GM18502 (cell line): Measurements from ENCODE around the gene GPNMB.

Source experiments
- ATAC-seq: cut with Tn5 transposase; IDR thresholded peaks from one replicate; pipeline ENCODE4 v1.9.1; 2021; ENCODE audit warnings: mild to moderate bottlenecking; ENCODE audit not compliant: unreplicated experiment, poor library complexity

The GPNMB gene

DNA sequence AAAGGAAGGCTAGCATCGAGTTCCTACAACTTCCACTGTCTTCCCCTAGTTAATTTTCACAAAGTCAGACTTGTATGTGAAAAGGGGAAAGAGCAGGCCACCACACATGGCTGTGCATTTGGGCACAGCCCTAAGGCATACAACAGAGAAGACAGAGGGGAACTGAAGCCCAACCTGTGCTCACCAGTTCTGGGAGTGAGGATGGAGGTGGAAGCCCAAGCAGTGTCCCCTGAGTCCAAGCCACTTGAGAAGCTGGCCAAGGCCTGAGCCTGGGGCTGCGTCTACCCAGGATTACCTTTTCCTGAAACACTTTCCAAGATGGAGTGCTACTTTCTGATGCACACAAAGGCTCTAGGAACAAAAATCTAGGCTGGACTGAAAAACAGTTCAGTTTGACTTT lies 20.3 kb downstream of the GPNMB start:
- ATAC-seq = no peak

DNA sequence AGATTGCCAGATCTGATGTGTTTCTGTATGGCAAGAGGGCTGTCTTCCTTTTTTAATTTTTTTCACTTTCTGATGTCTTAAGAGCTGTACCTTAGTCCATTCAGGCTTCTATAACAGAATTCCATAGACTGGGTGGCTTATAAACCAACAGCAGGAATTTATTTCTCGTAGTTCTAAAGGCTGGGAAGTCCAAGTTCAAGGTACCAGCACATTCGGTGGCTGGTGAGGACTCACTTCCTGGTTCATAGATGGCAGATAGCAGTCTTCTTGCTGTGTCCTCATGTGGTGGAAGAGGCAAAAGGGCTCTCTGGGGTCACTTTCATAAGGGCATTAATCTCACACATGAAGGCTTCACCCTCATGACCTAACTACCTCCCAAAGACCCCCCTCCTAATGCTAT lies 20.8 kb downstream of the GPNMB start:
- no peak for ATAC-seq

DNA sequence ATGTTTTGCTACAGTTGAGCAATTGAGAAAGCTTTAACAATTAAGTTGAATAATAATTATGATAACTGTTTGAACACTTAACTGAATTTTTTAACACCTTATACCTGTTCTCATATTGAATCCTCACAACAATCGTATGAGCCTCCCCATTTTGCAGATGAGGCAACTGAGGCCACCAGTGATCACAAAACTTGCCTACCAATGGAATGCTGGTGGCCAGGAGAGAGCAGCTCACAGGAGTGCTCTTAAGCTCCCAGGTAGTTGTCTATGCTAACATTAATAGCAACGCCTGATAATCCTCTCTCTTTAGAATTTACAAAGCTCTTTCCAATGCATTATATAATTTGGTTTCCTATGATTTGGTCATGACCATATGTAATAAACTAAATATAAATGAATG lies 21.6 kb downstream of the GPNMB start:
- no peak for ATAC-seq

DNA sequence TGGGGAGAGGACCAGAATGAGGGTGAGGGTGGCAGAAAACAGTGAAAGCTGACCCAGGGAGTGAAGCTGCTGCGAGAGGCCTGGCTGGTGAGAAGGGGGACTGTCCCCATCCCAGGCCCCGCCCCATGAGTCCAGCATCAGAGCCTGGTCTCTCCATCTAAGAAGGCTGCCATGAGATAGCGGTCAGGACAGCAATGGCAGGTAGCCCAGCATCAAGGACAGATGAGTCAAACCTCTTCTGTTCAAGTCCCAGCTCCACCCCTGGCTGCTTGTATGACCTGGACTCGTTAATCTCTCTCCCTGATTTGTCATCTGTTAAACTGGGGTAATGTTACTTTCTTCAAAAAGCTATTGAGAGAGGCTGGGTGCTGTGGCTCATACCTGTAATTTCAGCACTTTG lies 22.2 kb downstream of the GPNMB start:
- no peak for ATAC-seq

DNA sequence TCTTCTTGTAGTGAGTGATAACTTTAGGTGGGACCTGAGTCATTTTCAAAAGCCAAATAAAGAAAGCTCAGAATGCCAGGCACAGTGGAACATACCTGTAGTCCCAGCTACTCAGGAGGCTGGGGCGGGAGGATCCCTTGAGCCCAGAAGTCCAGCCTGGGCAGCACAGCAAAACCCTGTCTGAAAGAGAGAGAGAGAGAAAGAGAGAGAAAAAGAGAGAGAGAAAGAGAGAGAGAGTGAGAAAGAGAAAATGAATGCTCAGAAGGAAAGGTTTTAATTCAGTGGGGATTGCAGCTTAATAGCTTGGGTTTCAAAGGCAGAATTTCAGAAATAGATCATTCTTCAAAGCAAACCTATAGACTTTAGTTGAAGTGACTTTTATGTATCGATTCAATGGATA lies 25.7 kb downstream of the GPNMB start:
- no peak for ATAC-seq

DNA sequence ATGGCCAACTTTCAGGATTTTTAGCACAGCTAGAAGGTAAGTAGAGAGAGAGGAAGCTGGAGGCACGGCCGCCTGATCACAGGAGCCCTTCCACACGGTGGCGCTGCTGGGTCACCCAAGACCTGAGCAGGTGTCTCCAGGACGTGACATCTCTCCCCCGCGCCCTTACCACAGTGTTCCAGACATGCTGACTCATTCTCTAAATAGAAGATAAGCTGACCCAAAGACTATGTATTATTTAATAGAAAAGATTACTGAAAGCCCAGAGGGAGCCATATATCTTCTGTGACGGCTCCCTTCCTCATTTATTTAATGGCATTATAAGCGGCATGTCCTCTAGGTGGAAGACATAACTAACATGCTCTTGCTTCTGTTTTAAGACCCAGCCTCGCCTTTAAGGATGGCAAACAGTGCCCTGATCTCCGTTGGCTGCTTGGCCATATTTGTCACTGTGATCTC lies 26.6 kb downstream of the GPNMB start:
- ATAC-seq = peak; percentile 98

DNA sequence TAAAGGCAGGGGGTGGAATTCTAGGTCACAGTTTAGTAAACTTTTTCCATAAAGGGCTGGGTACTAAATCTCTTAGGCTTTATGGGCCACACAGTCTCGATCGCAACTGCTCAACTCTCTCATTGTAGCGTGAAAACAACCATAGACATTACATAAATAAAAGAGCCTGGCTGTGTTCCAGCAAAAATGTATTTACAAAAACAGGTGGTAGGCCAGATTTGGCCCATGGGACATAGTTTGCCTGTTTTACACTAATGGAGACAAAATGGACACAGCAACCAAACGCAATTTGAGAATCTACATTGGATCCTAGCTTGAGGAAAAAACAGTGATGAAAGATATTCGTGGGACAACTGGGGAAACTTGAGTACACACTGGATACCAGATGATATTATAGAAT lies 29.3 kb downstream of the GPNMB start:
- no peak for ATAC-seq

DNA sequence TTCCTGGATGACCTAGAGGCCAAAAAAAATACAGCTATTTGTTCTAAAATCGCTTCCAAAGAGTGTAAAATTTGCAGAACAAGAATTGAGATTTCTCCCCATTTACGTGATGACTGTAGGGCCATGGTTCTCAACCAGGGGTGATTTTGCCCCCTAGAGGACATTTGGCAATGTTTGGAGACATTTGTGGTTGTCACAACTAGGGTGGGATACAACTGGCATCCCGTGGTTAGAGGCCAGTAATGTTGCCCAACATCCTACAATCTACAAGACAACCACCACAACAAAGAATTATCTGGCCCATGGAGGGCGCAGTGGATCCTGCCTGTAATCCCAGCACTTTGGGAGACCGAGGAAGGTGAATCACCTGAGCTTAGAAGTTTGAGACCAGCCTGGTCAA lies 29.8 kb downstream of the GPNMB start:
- ATAC-seq = no peak

DNA sequence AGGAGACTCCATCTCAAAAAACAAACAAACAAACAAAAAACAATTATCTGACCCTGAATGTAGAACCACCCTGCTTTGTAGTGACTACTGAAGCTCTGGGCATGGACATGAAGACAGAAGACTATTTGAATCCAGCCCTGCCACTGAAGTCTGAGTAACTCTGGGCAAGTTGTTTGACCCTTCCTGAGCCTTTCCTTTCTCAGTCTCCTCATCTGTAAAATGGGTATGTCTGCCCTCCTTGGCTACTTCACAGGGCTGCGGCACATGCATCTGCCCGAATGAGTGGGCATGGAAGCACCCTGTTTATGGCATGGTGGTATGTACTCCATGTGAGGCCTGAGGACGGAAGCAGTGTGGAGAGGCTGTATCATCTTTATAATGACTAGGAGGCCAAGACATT lies 30.4 kb downstream of the GPNMB start:
- ATAC-seq = no peak

DNA sequence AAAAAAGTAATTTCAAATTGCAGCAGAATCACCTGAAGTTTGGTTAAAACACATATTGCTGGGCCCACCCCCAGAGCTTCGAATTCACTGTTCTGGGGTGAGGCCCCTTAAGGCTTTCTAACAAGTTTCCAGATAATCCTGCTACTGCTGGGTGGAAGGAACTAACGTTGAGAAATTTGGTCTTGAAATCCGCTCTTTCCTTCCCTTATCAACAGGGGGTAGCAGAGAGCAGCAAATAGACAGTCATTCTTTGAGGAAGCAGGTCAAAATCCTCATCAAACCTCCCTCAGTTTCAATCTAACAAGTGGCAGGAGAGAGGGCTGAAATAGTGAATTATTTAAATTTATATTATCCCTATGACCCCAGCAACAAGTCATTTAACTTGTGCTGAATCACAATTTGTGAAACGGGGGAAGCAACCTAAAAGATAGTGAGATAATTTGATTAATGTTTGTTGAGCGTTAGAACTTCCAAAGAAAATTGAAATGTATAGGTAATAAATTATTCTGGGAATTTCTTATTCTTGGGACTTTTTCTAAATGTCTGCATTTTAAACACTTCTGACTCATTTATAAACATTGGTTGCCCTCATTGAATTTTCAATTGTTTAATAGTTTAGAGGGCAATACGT lies 30.9 kb downstream of the GPNMB start:
- ATAC-seq = no peak

DNA sequence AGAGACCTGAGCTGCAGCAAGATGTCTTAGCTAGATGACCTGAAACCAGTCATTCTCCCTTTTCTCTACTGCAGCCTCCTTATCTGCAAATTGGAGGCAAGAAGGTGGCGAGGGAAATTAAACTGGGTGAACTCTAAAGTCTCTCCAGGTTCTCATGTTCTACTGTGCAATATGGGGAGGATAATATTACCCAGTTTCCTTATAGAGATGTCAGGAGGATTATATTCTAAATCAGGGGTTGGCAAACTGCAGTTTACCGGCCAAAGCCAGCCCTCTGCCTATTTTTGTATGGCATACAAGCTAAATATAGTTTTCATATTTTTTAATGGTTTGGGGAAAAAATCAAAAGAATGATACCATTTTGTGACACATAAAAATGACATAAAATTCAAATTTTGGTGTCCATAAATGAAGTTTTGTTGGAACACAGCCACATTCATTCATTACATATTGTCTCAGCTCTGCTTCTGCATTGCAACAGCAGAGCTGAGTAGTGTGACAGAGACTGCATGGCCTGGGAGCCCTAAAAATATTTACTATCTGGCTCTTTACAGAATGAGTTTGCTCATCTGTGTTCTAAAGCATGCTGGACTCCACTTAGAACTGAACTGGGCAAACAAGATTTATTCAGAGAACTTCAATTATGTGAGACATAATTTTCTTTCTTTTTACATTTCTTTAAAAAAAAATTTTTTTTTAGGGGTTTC lies 33.4 kb downstream of the GPNMB start:
- no peak for ATAC-seq

DNA sequence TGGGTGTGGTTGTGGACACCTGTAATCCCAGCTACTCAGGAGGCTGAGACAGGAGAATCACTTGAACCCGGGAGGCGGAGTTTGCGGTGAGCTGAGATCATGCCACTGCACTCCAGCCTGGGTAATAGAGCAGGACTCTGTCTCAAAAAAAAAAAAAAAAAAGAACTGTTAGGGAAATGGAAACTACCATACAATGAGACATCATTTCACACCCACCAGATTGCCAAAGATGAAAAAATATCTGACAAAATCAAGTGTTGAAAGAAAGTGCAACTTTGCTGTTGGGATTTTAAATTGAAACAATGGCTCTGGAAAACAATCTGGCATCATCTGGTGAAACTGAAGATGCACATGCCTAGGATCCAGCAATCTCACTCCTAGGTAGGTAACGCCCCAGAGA lies 36.5 kb downstream of the GPNMB start:
- ATAC-seq = no peak

DNA sequence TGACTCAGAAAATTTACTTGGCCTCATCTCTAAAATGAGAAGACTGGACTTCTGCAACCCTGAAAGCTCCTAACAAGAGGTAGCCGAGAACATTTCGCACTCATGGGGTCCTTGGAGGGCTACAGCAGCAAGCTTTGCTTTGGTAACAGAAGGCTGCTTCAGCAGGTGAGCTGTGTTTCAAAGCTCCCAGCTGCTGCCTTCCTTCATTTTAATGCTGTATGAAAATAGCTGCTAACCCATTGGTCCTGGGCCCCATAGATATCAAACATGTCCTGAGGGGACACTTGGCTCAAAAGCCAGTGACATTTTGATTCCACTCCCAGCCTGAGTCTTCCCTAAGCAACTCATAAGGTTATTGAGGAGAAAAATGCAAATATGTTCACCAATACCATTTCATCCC lies 38.3 kb downstream of the GPNMB start:
- no peak for ATAC-seq

DNA sequence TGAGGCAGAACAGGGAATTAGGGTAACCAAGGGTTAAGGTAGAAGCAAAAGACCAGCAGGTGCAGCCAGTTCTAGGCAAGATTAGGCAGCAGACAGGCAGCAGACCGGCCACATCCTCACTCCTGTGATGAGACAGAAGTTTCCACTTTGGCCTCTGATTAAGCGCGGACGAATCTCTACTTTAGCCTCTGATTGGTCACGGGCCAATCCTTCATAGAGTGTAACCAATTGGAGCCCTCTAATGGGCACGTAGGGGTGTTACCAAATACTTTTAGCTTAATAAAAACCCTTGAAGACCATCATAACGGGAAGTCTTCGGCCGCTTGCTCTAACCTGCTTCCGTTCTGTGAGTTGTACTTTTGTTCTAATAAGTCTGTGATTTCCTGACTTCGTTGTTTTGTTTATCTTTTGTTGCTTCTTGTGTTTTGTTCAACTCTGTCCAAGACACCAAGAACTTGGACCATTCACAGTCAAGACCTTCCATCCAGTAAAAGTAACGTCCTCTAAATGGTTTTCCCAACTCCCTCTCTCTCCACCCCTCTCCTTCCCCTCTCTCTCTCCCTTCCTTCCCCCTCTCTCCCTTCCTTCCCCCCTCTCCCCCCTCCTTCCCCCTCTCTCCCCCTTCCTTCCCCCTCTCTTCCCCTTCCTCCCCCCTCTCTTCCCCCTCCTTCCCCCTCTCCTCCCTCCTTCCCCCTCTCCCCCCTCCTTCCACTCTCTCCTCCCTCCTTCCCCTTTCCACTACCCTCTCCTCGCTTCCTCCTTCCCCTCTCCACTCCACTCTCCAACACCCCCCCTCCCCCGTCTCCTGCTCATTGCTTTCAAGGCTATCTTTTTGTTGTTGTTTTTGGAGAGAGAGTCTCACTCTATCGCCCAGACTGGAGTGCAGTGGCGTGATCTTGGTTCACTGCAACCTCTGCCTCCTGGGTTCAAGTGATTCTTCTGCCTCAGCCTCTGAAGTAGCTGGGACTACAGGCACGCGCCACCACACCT lies 39.4 kb downstream of the GPNMB start:
- ATAC-seq = no peak

DNA sequence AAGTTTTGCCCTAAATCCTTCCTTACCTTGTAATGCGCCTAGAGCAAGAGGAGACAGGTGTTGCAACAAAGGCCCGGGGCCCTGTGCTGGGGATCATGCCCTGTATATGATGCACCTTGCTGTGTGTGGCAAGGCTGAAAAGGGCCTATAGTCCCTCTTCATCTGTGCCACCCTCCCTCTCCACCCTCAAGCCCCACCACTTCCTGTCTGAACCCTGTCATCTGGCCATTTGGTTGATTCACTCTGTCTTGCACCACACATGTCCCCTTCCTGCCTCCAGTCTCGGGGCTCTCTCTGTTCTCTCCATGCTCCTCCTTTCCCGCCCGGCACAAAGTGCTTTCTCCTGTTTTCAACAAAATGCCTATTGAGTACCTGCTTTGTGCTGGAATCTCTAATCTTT lies 41.0 kb downstream of the GPNMB start:
- ATAC-seq = no peak

DNA sequence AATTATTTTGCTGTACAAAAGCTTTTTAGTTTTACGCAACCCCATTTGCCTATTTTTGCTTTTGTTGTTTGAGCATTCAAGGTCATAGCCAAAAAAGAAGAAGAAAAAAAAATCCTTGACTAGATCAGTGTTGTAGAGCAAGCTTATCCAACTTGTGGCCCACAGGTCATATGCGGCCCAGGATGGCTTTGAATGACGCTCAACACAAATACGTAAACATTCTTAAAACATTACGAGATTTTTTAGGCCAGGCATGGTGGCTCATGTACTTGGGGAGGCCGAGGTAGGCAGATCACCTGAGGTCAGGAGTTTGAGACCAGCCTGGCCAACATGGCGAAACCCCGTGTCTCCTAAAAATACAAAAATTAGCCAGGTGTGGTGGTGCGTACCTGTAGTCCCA lies 44.4 kb downstream of the GPNMB start:
- no peak for ATAC-seq

DNA sequence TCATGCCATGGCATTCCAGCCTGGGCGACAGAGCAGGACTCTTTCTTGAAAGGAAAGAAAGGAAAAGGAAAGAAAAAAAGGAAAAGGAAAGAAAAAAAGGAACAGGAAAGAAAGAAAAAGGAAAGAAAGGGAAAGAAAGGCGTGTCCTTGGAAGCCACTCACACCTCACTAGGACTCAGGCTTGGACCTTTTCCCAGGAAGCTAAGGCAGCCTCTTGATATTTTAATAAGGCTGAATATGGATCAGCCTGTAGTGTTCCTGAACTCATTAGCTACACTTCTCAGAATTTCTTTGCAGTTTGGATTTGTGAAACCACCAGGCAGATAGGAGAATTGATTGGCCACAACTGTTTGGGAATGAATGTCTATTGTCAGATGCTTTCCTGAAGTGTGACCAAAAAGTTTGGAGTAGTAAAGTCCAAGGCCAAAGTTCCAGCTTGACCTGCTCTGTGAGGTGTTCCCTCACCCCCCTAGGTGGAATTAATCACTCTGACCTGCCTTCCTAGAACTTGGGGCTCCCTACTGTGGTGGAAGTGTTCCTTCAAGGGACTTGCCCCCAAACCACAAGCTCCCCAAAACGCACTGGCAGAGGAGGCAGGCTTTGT lies 45.5 kb downstream of the GPNMB start:
- ATAC-seq = no peak

DNA sequence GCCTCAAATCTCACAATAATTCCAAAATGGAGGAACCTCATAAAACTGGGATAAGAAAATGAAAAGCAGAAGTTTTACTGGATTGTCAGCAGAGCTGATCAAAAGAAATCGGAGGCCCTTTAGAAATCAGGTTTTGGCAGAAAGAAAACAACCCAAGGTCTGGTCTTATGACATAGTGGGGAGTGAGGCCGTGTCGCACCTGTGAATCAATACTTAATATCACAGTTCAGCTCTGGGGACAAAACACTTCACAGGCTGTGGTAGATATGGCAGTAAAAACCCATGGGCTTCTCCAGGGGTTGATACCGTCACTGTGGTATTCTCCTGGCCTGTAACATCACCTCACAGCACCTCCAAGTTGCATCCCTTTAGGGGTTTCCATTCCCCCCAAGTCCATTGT lies 46.0 kb downstream of the GPNMB start:
- no peak for ATAC-seq

DNA sequence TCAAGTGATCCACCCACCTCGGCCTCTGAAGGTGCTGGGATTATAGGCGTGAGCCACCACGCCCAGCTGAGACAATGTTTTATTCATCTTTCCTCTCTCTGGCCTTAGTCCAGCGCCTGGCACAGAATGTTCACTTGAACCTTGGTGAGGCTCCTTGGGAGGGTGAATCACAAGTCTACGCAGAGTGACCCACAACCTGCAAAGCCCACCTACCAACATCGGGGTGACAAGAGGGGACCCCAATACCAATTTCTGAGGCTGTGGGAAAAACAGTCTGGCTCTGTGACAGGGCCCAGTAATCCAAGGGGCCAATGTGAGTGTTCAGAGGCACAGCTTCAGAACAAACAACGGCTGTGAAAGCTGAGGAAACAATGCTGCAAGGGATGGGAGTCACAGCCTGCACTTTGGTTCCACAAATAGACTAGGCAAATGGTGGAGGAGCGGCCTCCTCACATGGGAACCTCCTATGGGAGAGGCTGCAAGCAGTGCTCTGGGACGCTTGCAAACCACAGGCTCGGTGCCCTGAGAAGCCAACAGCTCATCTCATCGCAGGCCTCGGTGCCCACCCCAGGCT lies 47.0 kb downstream of the GPNMB start:
- ATAC-seq = no peak
